ENCODE data around the gene CD68. TPM values are rescaled to one million over a fixed set of nuclear protein-coding genes. Genes with fewer than 3 reads are reported as not detected.
A peak's percentile ranks its signal among the peaks of the same experiment; 100 is the strongest.

CD68 gene
- total RNA-seq, 1 donor from 2014 or later = 1.2 TPM

- Mint-ChIP-seq H3K4me1 (ENCODE audit: low read depth) (peaks cover 36% of the 10 kb centered on the region), H3K36me3 (ENCODE audit: low read depth) (no peaks in the 10 kb centered on the region), H3K27me3 (ENCODE audit: low read depth) (no peaks in the 10 kb centered on the region), H3K27ac (ENCODE audit: unreplicated experiment) (peak overlapping the region; percentile 98), H3K4me3 (ENCODE audit: unreplicated experiment) (peak overlapping the region; percentile 89), H3K9me3 (ENCODE audit: low read depth) (no peaks in the 10 kb centered on the region)
- TF ChIP-seq CTCF (IDR thresholded peaks at IDR 0.05) = no peak
- DNase-seq (ENCODE audit: low spot score) = no peak
Observed at GRCh38 chr17:7560172-7561027, 19.0 kb upstream of the CD68 start.

- Mint-ChIP-seq H3K9me3 (ENCODE audit: low read depth) (no peaks in the 10 kb centered on the region), H3K36me3 (ENCODE audit: low read depth) (no peaks in the 10 kb centered on the region), H3K4me3 (ENCODE audit: unreplicated experiment) (peak overlapping the region; percentile 89), H3K27ac (ENCODE audit: unreplicated experiment) (peak overlapping the region; percentile 98), H3K27me3 (ENCODE audit: low read depth) (no peaks in the 10 kb centered on the region), H3K4me1 (ENCODE audit: low read depth) (peaks cover 36% of the 10 kb centered on the region)
- TF ChIP-seq CTCF (IDR thresholded peaks at IDR 0.05) = peak; percentile 82
- no peak for DNase-seq (ENCODE audit: low spot score)
Observed at GRCh38 chr17:7561028-7561575, 18.3 kb upstream of the CD68 start.

GRCh38 chr17:7561589-7562207, 17.7 kb upstream of the CD68 start, which contains the start of gene SENP3:
TSS of gene SENP3 (plus strand) at chr17:7561919. CDS start at chr17:7563077, 1,158 bp downstream.
- peak within 1 kb of the TSS; percentile 89 for H3K4me3 Mint-ChIP-seq (ENCODE audit: unreplicated experiment)
- H3K27me3 Mint-ChIP-seq (ENCODE audit: low read depth) = no peaks in the 10 kb centered on the region
- H3K36me3 Mint-ChIP-seq (ENCODE audit: low read depth) = no peaks in the 10 kb centered on the region
- DNase-seq (ENCODE audit: low spot score) = peak; percentile 98
- peaks cover 36% of the 10 kb centered on the region for H3K4me1 Mint-ChIP-seq (ENCODE audit: low read depth)
- peak within 1 kb of the TSS; percentile 98 for H3K27ac Mint-ChIP-seq (ENCODE audit: unreplicated experiment)
- no peaks in the 10 kb centered on the region for H3K9me3 Mint-ChIP-seq (ENCODE audit: low read depth)
- no peak for TF ChIP-seq CTCF (IDR thresholded peaks at IDR 0.05)

- H3K27ac Mint-ChIP-seq (ENCODE audit: unreplicated experiment) = peak overlapping the region; percentile 88
- H3K27me3 Mint-ChIP-seq (ENCODE audit: low read depth) = no peaks in the 10 kb centered on the region
- TF ChIP-seq CTCF (IDR thresholded peaks at IDR 0.05) = no peak
- DNase-seq (ENCODE audit: low spot score) = no peak
- H3K4me3 Mint-ChIP-seq (ENCODE audit: unreplicated experiment) = peak overlapping the region; percentile 89
- peaks cover 36% of the 10 kb centered on the region for H3K4me1 Mint-ChIP-seq (ENCODE audit: low read depth)
- H3K9me3 Mint-ChIP-seq (ENCODE audit: low read depth) = no peaks in the 10 kb centered on the region
- H3K36me3 Mint-ChIP-seq (ENCODE audit: low read depth) = no peaks in the 10 kb centered on the region
Observed at GRCh38 chr17:7562208-7562605, 17.2 kb upstream of the CD68 start.

GRCh38 chr17:7563115-7563869, 16.1 kb upstream of the CD68 start:
- no peak for DNase-seq (ENCODE audit: low spot score)
- Mint-ChIP-seq H3K4me3 (ENCODE audit: unreplicated experiment) (peak overlapping the region; percentile 89), H3K27ac (ENCODE audit: unreplicated experiment) (no peak overlapping the region), H3K27me3 (ENCODE audit: low read depth) (no peaks in the 10 kb centered on the region), H3K36me3 (ENCODE audit: low read depth) (peaks cover 4% of the 10 kb centered on the region), H3K4me1 (ENCODE audit: low read depth) (peaks cover 30% of the 10 kb centered on the region), H3K9me3 (ENCODE audit: low read depth) (no peaks in the 10 kb centered on the region)
- TF ChIP-seq CTCF (IDR thresholded peaks at IDR 0.05) = no peak

Data from chondrocyte (in vitro differentiated cells).